ENCODE data around the gene CACNA2D1. TPM values are rescaled to one million over a fixed set of nuclear protein-coding genes. Genes with fewer than 3 reads are reported as not detected.

Gene CACNA2D1
- 6.0 and 11.0 TPM in 2 replicates for polyA plus RNA-seq (2011; rRNA removed)
- polyA minus RNA-seq (2011; rRNA and poly(A)+ RNA removed), result 23.0 and 26.9 TPM in 2 replicates

- POLR2A ChIA-PET, result no interaction called here
- Histone ChIP-seq H3K27me3 (ENCODE audit: control insufficient read depth, insufficient read depth, low read length) (no peaks in the 10 kb centered on the region), H3K4me3 (ENCODE audit: low read depth, low read length) (peak within 1 kb of the TSS; percentile 95), H3K36me3 (ENCODE audit: control insufficient read depth, insufficient read depth, low read length) (no peaks in the 10 kb centered on the region)
- DNase-seq (ENCODE audit: low read depth), result peak; percentile 33
- TF ChIP-seq, protein P1, sequence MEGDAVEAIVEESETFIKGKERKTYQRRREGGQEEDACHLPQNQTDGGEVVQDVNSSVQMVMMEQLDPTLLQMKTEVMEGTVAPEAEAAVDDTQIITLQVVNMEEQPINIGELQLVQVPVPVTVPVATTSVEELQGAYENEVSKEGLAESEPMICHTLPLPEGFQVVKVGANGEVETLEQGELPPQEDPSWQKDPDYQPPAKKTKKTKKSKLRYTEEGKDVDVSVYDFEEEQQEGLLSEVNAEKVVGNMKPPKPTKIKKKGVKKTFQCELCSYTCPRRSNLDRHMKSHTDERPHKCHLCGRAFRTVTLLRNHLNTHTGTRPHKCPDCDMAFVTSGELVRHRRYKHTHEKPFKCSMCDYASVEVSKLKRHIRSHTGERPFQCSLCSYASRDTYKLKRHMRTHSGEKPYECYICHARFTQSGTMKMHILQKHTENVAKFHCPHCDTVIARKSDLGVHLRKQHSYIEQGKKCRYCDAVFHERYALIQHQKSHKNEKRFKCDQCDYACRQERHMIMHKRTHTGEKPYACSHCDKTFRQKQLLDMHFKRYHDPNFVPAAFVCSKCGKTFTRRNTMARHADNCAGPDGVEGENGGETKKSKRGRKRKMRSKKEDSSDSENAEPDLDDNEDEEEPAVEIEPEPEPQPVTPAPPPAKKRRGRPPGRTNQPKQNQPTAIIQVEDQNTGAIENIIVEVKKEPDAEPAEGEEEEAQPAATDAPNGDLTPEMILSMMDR (IDR thresholded peaks at IDR 0.05; ENCODE audit: insufficient read depth, low read depth, low read length), result peak; percentile 22; the same call in 1 of the 2 replicates
- CTCF ChIA-PET, result no interaction called here
Observed at GRCh38 chr7:82443547-82444219, at the start of gene CACNA2D1. TSS of gene CACNA2D1 (minus strand) at chr7:82443777.

- TF ChIP-seq, protein P1 (IDR thresholded peaks at IDR 0.05; ENCODE audit: insufficient read depth, low read depth, low read length), result peak; percentile 71
- no peak for DNase-seq (ENCODE audit: low read depth)
- CTCF ChIA-PET, result interaction anchor here (0.6 to 2.7 kb wide), 24 partner anchors 9 to 998 kb away, joined by 3 to 14 read pairs (median 4); no protein-coding TSS in a partner anchor
- POLR2A ChIA-PET, result no interaction called here
- no peaks in the 10 kb centered on the region for H3K27me3 ChIP-seq (ENCODE audit: control insufficient read depth, insufficient read depth, low read length)
- no peaks in the 10 kb centered on the region for H3K36me3 ChIP-seq (ENCODE audit: control insufficient read depth, insufficient read depth, low read length)
- H3K4me3 ChIP-seq (ENCODE audit: low read depth, low read length), result no peak overlapping the region
Observed at GRCh38 chr7:82481499-82482097, 38.0 kb upstream of the CACNA2D1 start.

DNA sequence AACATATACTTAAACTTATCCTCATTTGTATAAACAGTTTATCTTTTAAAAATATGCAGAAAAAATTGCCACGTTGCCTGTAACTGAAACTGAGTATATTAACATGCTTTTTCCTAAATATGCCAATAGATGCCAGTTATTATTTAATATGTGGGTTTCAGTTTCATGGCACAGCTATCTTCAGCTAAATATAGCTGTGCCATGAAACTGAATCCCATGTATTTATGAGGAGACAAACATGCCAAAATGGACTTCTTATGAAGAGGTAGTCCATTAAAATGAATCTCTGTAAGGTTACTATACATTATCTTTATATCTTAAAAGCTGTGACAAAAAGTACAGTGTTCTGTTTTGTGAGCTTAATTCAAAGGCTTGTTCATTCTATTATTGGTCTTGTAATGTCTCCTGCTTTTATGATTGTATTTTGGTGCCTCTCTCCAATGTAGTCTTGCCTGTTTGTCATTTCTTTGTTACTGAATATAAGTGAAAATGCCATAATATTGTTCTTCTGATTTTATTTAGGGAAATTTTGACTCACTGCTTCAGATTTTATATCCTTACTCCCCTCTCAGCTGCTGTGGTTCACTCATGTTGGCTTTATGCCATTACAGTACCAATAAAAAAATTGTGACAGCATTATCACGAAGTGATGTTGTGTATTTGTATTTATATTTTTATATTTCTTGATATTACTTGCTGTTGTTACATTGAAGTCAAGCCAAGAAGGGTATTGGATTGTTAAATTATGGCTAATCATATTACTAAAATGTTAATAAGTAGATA, 34.3 kb upstream of the CACNA2D1 start:
- ChIA-PET CTCF (interaction anchor here (1.5 kb wide), 1 partner anchor 93 kb away, joined by 3 read pairs; no protein-coding TSS in a partner anchor), POLR2A (no interaction called here)
- no peak for DNase-seq (ENCODE audit: low read depth)
- no peak overlapping the region for H3K4me3 ChIP-seq (ENCODE audit: low read depth, low read length)
- H3K27me3 ChIP-seq (ENCODE audit: control insufficient read depth, insufficient read depth, low read length), result no peaks in the 10 kb centered on the region
- no peaks in the 10 kb centered on the region for H3K36me3 ChIP-seq (ENCODE audit: control insufficient read depth, insufficient read depth, low read length)
- TF ChIP-seq, protein P1 (IDR thresholded peaks at IDR 0.05; ENCODE audit: insufficient read depth, low read depth, low read length), result no peak

DNA sequence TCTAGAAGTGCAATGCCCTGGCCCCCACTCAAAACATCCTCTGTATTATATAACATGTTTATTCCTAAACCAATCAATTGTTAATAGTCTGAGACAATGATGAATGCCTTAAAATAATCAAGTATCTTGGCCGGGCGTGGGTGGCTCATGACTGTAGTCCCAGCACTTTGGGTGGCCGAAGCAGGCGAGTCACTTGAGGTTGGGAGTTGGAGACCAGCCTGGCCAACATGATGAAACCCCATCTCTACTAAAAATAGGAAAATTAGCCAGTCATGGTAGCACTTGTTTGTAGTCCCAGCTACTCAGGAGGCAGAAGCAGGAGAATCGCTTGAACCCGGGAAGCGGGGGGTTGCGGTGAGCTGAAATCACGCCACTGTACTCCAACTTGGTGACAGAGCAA, 29.4 kb upstream of the CACNA2D1 start:
- TF ChIP-seq, protein P1 (IDR thresholded peaks at IDR 0.05; ENCODE audit: insufficient read depth, low read depth, low read length), result no peak
- DNase-seq (ENCODE audit: low read depth), result no peak

More for the DNA sequence above, 29.4 kb upstream of the CACNA2D1 start:
- Histone ChIP-seq H3K4me3 (ENCODE audit: low read depth, low read length) (no peak overlapping the region), H3K27me3 (ENCODE audit: control insufficient read depth, insufficient read depth, low read length) (no peaks in the 10 kb centered on the region), H3K36me3 (ENCODE audit: control insufficient read depth, insufficient read depth, low read length) (no peaks in the 10 kb centered on the region)
- ChIA-PET CTCF (interaction anchor here (2.5 kb wide), 1 partner anchor 9 kb away, joined by 8 read pairs; no protein-coding TSS in a partner anchor), POLR2A (no interaction called here)
